ENCODE measurements around the gene PPP2R2D. TPM values are rescaled to one million over a fixed set of nuclear protein-coding genes. Genes with fewer than 3 reads are reported as not detected.

The PPP2R2D gene
- total RNA-seq, 1 experiment from 2014 or later, result 33.2 TPM

GRCh38 chr10:131930150-131930549, 29.3 kb downstream of the PPP2R2D start:
- Mint-ChIP-seq H3K27me3 (ENCODE audit: low read depth) (no peaks in the 10 kb centered on the region), H3K9me3 (peaks cover 5% of the 10 kb centered on the region), H3K4me1 (peaks cover 73% of the 10 kb centered on the region), H3K4me3 (peak overlapping the region; percentile 11; the same call in 1 of the 2 replicates), H3K36me3 (peaks cover 23% of the 10 kb centered on the region), H3K27ac (peak overlapping the region; percentile 79)
- DNase-seq (ENCODE audit: low spot score) (no peak), ATAC-seq (no peak)
- POLR2A ChIA-PET, result no interaction called here
- TF ChIP-seq, protein P1, sequence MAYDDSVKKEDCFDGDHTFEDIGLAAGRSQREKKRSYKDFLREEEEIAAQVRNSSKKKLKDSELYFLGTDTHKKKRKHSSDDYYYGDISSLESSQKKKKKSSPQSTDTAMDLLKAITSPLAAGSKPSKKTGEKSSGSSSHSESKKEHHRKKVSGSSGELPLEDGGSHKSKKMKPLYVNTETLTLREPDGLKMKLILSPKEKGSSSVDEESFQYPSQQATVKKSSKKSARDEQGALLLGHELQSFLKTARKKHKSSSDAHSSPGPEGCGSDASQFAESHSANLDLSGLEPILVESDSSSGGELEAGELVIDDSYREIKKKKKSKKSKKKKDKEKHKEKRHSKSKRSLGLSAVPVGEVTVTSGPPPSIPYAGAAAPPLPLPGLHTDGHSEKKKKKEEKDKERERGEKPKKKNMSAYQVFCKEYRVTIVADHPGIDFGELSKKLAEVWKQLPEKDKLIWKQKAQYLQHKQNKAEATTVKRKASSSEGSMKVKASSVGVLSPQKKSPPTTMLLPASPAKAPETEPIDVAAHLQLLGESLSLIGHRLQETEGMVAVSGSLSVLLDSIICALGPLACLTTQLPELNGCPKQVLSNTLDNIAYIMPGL (CRISPR knock-in tag; IDR thresholded peaks at IDR 0.05), result no peak
- TF ChIP-seq ATF2 (CRISPR knock-in tag; IDR thresholded peaks at IDR 0.05; ENCODE audit: borderline replicate concordance, low read depth), result no peak
- TF ChIP-seq ZNF416 (CRISPR knock-in tag; IDR thresholded peaks at IDR 0.05), result no peak
- no peak for TF ChIP-seq SMAD4 (CRISPR knock-in tag; IDR thresholded peaks at IDR 0.05)
- TF ChIP-seq, protein P2, sequence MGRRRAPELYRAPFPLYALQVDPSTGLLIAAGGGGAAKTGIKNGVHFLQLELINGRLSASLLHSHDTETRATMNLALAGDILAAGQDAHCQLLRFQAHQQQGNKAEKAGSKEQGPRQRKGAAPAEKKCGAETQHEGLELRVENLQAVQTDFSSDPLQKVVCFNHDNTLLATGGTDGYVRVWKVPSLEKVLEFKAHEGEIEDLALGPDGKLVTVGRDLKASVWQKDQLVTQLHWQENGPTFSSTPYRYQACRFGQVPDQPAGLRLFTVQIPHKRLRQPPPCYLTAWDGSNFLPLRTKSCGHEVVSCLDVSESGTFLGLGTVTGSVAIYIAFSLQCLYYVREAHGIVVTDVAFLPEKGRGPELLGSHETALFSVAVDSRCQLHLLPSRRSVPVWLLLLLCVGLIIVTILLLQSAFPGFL (CRISPR knock-in tag; IDR thresholded peaks at IDR 0.05; ENCODE audit: borderline replicate concordance), result no peak
- TF ChIP-seq, protein P3, sequence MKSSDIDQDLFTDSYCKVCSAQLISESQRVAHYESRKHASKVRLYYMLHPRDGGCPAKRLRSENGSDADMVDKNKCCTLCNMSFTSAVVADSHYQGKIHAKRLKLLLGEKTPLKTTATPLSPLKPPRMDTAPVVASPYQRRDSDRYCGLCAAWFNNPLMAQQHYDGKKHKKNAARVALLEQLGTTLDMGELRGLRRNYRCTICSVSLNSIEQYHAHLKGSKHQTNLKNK (CRISPR knock-in tag; IDR thresholded peaks at IDR 0.05), result no peak
- TF ChIP-seq TCF7 (CRISPR knock-in tag; IDR thresholded peaks at IDR 0.05; ENCODE audit: low read depth), result no peak
- TF ChIP-seq, protein P4, sequence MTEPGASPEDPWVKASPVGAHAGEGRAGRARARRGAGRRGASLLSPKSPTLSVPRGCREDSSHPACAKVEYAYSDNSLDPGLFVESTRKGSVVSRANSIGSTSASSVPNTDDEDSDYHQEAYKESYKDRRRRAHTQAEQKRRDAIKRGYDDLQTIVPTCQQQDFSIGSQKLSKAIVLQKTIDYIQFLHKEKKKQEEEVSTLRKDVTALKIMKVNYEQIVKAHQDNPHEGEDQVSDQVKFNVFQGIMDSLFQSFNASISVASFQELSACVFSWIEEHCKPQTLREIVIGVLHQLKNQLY (CRISPR knock-in tag; IDR thresholded peaks at IDR 0.05), result no peak
- TF ChIP-seq TEAD1 (CRISPR knock-in tag; IDR thresholded peaks at IDR 0.05), result no peak
- TF ChIP-seq ZNF121 (CRISPR knock-in tag; IDR thresholded peaks at IDR 0.05), result no peak
- TF ChIP-seq, protein P5, sequence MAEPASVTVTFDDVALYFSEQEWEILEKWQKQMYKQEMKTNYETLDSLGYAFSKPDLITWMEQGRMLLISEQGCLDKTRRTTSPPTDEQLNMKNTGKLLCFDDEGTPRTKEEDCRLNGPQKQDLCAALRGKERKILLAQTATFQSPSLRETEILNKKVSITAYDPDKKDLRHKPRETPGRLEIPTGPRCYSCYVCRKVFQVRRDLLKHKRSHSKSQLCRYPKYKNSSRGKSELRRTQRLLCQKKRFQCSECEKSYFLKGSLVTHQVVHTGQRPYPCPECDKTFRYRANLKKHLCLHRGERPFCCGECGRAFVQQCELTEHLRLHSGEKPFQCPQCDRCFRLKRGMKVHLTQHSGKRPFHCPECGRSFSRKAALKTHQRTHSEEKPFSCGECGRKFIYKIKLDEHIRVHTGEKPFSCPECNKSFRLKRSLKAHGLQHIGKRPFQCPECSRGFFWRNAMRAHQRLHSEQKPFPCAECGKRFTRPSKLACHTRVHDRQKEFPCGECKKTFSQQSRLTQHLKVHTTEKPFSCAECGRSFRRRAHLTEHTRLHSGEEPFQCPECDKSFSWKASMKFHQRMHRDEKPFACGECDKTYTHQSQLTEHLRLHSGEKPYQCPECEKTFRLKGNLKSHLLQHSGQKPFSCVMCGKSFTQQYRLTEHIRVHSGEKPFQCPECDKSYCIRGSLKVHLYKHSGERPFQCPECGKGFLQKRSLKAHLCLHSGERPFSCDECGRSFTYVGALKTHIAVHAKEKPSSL (CRISPR knock-in tag; conservative IDR thresholded peaks at IDR 0.05), result no peak
- TF ChIP-seq FOXK1 (CRISPR knock-in tag; IDR thresholded peaks at IDR 0.05), result no peak
- CTCF ChIA-PET, result interaction anchor here (0.7 kb wide), 1 partner anchor 44 kb away, joined by 3 read pairs; no protein-coding TSS in a partner anchor

GRCh38 chr10:131930586-131931330, 29.9 kb downstream of the PPP2R2D start:
- DNase-seq (ENCODE audit: low spot score) (no peak), ATAC-seq (no peak; the same call in 1 of the 2 replicates)
- no peak for TF ChIP-seq SMAD4 (CRISPR knock-in tag; IDR thresholded peaks at IDR 0.05)
- TF ChIP-seq ZNF317 (CRISPR knock-in tag; IDR thresholded peaks at IDR 0.05; ENCODE audit: borderline replicate concordance, low read depth), result no peak
- TF ChIP-seq NFE2L1 (CRISPR knock-in tag; IDR thresholded peaks at IDR 0.05), result no peak
- no peak for TF ChIP-seq ZNF121 (CRISPR knock-in tag; IDR thresholded peaks at IDR 0.05)
- TF ChIP-seq, protein P6, sequence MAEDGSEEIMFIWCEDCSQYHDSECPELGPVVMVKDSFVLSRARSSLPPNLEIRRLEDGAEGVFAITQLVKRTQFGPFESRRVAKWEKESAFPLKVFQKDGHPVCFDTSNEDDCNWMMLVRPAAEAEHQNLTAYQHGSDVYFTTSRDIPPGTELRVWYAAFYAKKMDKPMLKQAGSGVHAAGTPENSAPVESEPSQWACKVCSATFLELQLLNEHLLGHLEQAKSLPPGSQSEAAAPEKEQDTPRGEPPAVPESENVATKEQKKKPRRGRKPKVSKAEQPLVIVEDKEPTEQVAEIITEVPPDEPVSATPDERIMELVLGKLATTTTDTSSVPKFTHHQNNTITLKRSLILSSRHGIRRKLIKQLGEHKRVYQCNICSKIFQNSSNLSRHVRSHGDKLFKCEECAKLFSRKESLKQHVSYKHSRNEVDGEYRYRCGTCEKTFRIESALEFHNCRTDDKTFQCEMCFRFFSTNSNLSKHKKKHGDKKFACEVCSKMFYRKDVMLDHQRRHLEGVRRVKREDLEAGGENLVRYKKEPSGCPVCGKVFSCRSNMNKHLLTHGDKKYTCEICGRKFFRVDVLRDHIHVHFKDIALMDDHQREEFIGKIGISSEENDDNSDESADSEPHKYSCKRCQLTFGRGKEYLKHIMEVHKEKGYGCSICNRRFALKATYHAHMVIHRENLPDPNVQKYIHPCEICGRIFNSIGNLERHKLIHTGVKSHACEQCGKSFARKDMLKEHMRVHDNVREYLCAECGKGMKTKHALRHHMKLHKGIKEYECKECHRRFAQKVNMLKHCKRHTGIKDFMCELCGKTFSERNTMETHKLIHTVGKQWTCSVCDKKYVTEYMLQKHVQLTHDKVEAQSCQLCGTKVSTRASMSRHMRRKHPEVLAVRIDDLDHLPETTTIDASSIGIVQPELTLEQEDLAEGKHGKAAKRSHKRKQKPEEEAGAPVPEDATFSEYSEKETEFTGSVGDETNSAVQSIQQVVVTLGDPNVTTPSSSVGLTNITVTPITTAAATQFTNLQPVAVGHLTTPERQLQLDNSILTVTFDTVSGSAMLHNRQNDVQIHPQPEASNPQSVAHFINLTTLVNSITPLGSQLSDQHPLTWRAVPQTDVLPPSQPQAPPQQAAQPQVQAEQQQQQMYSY (CRISPR knock-in tag; IDR thresholded peaks at IDR 0.05), result no peak
- H3K27me3 Mint-ChIP-seq (ENCODE audit: low read depth), result no peaks in the 10 kb centered on the region
- no peak overlapping the region for H3K4me3 Mint-ChIP-seq
- peaks cover 67% of the 10 kb centered on the region for H3K4me1 Mint-ChIP-seq
- ChIA-PET CTCF (interaction anchor here (0.8 kb wide), 1 partner anchor 12 kb away, joined by 3 read pairs; no protein-coding TSS in a partner anchor), POLR2A (no interaction called here)
- H3K27ac Mint-ChIP-seq, result no peak overlapping the region
- no peaks in the 10 kb centered on the region; the same call in 1 of the 2 replicates for H3K9me3 Mint-ChIP-seq
- peaks cover 19% of the 10 kb centered on the region for H3K36me3 Mint-ChIP-seq

All from WTC11 (cell line).